Activated CD4-positive, alpha-beta T cell treated with anti-CD3 and anti-CD28 coated beads, Interleukin-2, amount 10 ng/mL, durations not matched to agents 24 days and 14 days (primary cell): ENCODE measurements around the gene ALDH16A1. TPM values are rescaled to one million over a fixed set of nuclear protein-coding genes. Genes with fewer than 3 reads are reported as not detected.

Experiments
- DNase-seq: peaks from one replicate; pipeline ENCODE4 v3.0.0; 2022
- H3K27ac Mint-ChIP-seq: one replicate; pipeline ENCODE4 v1.8.0; 2022; ENCODE audit warnings: mild to moderate bottlenecking, mixed read lengths
- H3K27me3 Mint-ChIP-seq: one replicate; pipeline ENCODE4 v1.8.0; 2022; ENCODE audit warnings: mixed read lengths
- H3K36me3 Mint-ChIP-seq: one replicate; pipeline ENCODE4 v1.8.0; 2022; ENCODE audit warnings: low read depth, mild to moderate bottlenecking, mixed read lengths
- H3K4me1 Mint-ChIP-seq: one replicate; pipeline ENCODE4 v1.8.0; 2021; ENCODE audit warnings: mixed read lengths
- H3K4me3 Mint-ChIP-seq: one replicate; pipeline ENCODE4 v1.8.0; 2022; ENCODE audit warnings: mild to moderate bottlenecking, moderate library complexity, mixed read lengths
- H3K9me3 Mint-ChIP-seq: one replicate; pipeline ENCODE4 v1.8.0; 2021; ENCODE audit warnings: mixed read lengths
- intact Hi-C: fragments of 100-400 bp; cut with micrococcal nuclease; formaldehyde crosslinking; loops from one replicate; pipeline ENCODE4 v1.15.1; 2023
- total RNA-seq: library from RNA; stranded (reverse); gene quantifications from 2 replicates; pipeline ENCODE4 v1.2.3, GENCODE V29; 2022

The ALDH16A1 gene
- total RNA-seq, 1 donor from 2014 or later: 27.2 TPM

DNA sequence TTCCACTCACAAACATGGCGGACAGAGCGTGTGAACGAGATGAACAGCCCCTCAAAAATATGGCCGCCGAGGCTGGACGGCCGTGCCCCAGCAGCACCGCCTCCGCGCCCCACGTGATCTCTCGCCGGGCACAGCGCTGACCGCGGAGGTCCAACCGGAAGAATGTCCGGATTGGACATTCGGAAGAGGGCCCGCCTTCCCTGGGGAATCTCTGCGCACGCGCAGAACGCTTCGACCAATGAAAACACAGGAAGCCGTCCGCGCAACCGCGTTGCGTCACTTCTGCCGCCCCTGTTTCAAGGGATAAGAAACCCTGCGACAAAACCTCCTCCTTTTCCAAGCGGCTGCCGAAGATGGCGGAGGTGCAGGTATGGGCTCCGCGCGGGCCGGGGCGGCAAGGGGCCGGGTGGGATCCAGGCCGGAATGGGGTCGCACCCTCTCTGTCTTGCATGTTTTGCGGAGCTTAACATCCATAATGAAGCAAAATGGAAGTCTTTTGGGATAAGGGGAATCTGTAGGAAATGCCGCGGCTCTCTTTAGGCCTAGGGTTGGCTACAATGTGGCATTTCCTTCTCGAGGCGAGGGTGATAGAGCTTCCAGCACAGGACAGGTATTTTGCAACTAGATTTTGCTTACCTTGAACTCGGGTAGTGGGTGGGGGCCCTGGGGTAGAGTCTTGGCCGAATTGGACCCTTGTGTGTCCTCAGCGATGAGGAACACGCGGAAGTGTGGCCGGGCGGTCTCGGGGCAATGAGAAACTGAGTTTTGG lies 34.4 kb downstream of the ALDH16A1 start, which contains the start of gene RPL13A:
Gene RPL13A, plus strand, starts transcription at position 332 of the 769 bp plus-strand sequence. Its CDS starts 22 bp downstream, at position 354.
- Mint-ChIP-seq H3K36me3 (peaks cover 74% of the 10 kb centered on the region), H3K9me3 (peaks cover 4% of the 10 kb centered on the region), H3K4me3 (peak within 1 kb of the TSS; percentile 98), H3K27me3 (peaks cover 3% of the 10 kb centered on the region), H3K4me1 (peaks cover 31% of the 10 kb centered on the region), H3K27ac (peak within 1 kb of the TSS; percentile 98)
- intact Hi-C loops: loop anchor here (1.0 to 5.0 kb wide), 2 partner anchors 9 to 35 kb away; partner anchors contain the start of genes ALDH16A1, PIH1D1 and RPS11
- DNase-seq: peak; percentile 100

DNA sequence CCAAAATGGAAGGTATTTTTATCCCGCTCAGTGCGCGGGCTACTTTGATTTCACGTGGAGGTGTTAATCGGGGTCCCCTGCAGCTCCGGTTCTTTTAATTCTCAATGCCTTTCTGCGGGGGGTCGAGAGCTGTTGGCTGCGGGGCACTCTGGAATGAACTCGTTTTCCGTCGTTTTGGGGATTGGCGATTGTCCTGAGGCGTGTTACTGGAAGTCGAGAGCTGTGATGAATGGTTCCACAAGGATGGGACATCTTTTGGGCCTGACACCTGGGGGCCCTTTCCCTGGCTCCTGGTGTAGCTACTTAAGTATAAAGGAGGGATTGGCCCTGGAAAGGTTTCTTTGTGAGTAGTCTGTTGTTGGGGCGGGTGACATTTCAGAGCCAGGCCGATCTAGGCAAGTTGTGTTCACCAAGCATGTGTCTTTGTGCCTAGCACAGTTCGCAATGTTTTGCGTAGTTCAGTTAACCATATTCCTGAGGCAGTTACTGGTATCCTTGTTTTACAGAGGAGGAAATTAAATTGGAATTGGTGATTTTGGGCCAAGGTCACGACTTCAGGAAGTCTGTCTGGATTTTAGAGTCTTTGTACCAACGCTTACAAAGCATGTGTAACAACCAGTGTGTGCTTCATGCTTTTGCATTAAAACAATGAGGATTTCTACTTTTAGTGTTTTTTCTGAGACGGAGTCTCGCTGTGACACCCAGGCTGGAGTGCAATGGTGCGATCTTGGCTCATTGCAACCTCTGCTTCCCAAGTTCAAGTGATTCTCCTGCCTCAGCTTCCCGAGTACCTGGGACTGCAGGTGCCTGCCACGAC lies 35.2 kb downstream of the ALDH16A1 start:
- peaks cover 78% of the 10 kb centered on the region for H3K36me3 Mint-ChIP-seq
- peaks cover 38% of the 10 kb centered on the region for H3K4me1 Mint-ChIP-seq
- peaks cover 3% of the 10 kb centered on the region for H3K27me3 Mint-ChIP-seq
- no peak for DNase-seq
- peak overlapping the region; percentile 98 for H3K27ac Mint-ChIP-seq
- H3K4me3 Mint-ChIP-seq: peak overlapping the region; percentile 98
- intact Hi-C loops: loop anchor here (5.0 kb wide), 1 partner anchor 36 kb away; the partner anchor contains the start of genes ALDH16A1 and PIH1D1
- peaks cover 4% of the 10 kb centered on the region for H3K9me3 Mint-ChIP-seq

DNA sequence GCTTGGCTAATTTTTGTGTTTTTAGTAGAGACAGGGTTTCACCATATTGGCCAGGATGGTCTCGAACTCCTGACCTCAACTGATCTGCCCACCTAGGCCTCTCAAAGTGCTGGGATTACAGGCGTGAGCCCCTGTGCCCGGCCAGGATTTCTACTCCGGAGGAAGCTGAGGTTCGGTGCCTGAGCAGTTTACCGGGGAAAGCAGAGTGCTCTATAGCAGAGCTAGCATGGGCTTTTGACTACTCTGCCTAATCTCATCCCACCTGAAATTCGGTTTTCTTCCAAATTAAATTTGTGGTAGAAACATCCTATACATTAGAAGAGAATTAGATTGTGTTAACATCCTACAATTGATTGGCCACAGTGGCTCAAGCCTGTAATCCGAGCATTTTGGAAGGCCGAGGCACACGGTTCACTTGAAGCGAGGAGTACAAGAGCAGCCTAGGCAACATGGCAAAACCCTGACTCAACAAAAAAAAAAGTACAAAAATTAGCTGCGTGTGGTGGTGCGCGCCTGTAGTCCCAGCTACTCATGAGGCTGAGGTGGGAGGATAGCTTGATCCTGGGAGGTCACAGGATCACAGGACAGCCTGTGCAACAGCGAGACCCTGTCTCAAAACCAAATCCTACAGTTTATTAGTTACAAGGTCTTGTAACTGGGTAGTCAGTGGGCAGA lies 36.0 kb downstream of the ALDH16A1 start:
- Mint-ChIP-seq H3K4me3 (peak overlapping the region; percentile 98), H3K27ac (peak overlapping the region; percentile 98), H3K36me3 (peaks cover 79% of the 10 kb centered on the region), H3K9me3 (peaks cover 4% of the 10 kb centered on the region), H3K4me1 (peaks cover 39% of the 10 kb centered on the region), H3K27me3 (peaks cover 3% of the 10 kb centered on the region)
- intact Hi-C loops: loop anchor here (5.0 kb wide), 1 partner anchor 37 kb away; the partner anchor contains the start of genes ALDH16A1 and PIH1D1
- peak; percentile 74 for DNase-seq

DNA sequence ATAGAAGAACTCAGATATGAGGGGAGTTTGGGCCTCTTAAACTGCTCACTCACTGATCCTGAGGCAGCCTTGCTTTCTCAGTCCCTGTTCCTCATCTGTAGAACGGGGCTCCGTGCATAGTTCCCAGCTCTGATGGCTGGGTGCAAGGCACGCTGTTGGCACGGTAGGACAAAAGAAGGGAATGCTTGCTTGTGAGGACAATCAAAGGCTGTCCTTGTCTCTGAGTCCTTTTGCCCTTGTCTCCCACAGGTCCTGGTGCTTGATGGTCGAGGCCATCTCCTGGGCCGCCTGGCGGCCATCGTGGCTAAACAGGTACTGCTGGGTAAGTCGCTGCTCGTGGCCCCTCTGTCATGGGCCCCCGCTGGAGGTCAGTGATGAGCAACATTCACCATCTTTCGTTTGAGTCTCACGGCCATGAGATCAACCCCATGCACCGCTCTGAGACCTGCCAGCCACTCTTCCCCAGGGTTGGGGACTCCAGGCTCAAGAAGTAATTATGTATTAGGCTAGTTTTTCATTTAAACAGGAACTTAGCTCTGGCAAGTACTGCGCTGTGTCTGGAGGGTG lies 36.7 kb downstream of the ALDH16A1 start:
- Mint-ChIP-seq H3K4me1 (peaks cover 39% of the 10 kb centered on the region), H3K9me3 (peaks cover 4% of the 10 kb centered on the region), H3K27ac (peak overlapping the region; percentile 98), H3K27me3 (peaks cover 3% of the 10 kb centered on the region), H3K36me3 (peaks cover 75% of the 10 kb centered on the region), H3K4me3 (peak overlapping the region; percentile 98)
- intact Hi-C loops: loop anchor here (5.0 kb wide), 1 partner anchor 37 kb away; the partner anchor contains the start of genes ALDH16A1 and PIH1D1
- DNase-seq: peak; percentile 64

DNA sequence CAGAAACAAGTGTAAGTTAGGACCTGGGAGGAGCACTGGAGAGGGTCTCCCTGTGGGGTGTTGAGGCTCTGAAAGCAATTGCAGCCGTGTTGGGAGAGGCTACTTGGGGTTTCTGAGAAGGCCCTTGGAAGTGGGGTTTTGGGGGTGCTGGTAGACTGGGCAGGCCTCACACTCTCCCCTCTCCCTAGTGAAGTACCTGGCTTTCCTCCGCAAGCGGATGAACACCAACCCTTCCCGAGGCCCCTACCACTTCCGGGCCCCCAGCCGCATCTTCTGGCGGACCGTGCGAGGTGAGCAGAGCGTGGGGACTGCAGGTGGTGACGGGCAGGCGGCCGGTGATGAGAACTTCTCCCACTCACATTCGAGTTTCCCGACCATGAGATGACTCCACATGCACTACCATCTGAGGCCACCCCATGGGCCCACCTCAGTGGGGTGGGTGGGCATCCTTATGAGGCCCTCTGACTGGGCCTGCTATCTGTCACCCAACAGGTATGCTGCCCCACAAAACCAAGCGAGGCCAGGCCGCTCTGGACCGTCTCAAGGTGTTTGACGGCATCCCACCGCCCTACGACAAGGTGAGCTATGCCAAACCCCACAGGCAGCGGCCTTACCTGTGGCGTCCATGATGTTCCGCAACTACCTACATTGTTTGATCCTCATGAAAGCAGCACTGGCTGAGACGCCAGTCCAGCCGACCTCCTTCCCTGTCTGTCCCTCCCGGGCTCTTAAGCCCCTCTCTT lies 37.4 kb downstream of the ALDH16A1 start:
- peak overlapping the region; percentile 98 for H3K4me3 Mint-ChIP-seq
- peak overlapping the region; percentile 98 for H3K27ac Mint-ChIP-seq
- intact Hi-C loops: no loop called here
- DNase-seq: no peak
- peaks cover 42% of the 10 kb centered on the region for H3K4me1 Mint-ChIP-seq
- H3K9me3 Mint-ChIP-seq: peaks cover 4% of the 10 kb centered on the region
- peaks cover 73% of the 10 kb centered on the region for H3K36me3 Mint-ChIP-seq
- H3K27me3 Mint-ChIP-seq: peaks cover 3% of the 10 kb centered on the region

DNA sequence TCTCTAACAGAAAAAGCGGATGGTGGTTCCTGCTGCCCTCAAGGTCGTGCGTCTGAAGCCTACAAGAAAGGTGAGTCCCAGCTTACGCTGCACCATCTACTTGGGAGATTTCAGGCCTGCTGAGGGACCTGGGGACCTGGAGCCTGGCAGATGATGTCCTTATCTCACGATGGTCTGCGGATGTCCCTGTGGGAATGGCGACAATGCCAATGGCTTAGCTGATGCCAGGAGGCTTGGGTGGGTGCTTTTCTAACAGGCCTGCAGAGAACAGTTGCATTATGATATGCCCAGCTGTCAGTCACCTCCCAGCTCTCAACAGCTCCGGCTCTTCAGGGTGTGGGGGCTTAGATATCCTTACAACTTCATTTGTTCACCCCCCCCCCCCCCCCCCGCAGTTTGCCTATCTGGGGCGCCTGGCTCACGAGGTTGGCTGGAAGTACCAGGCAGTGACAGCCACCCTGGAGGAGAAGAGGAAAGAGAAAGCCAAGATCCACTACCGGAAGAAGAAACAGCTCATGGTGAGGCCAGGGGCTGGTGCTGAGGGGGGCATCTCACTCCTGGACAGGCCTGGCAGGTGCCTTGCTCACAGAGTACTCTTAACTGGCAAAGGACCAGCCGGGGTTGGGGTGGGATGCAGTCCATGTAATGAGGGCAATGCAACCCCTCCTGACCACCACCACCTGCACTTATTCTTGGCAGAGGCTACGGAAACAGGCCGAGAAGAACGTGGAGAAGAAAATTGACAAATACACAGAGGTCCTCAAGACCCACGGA lies 38.2 kb downstream of the ALDH16A1 start:
- peak overlapping the region; percentile 79 for H3K27ac Mint-ChIP-seq
- no peak for DNase-seq
- intact Hi-C loops: no loop called here
- H3K9me3 Mint-ChIP-seq: peaks cover 4% of the 10 kb centered on the region
- peaks cover 3% of the 10 kb centered on the region for H3K27me3 Mint-ChIP-seq
- H3K4me1 Mint-ChIP-seq: peaks cover 43% of the 10 kb centered on the region
- peaks cover 66% of the 10 kb centered on the region for H3K36me3 Mint-ChIP-seq
- peak overlapping the region; percentile 98 for H3K4me3 Mint-ChIP-seq

DNA sequence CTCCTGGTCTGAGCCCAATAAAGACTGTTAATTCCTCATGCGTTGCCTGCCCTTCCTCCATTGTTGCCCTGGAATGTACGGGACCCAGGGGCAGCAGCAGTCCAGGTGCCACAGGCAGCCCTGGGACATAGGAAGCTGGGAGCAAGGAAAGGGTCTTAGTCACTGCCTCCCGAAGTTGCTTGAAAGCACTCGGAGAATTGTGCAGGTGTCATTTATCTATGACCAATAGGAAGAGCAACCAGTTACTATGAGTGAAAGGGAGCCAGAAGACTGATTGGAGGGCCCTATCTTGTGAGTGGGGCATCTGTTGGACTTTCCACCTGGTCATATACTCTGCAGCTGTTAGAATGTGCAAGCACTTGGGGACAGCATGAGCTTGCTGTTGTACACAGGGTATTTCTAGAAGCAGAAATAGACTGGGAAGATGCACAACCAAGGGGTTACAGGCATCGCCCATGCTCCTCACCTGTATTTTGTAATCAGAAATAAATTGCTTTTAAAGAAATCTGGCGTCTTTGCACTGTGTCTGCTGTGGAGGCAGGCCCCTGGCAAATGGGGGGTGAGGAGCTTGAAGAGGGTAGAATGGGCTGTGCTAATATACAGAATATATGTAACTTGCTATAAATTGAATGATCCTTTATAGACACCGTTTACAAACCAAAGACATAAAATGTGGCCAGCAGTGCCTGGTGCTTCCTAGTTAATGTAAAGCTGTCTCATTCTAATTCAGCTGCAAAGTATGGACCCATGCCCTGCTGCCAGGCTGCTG lies 39.0 kb downstream of the ALDH16A1 start:
- H3K4me3 Mint-ChIP-seq: peak overlapping the region; percentile 43
- intact Hi-C loops: no loop called here

DNA sequence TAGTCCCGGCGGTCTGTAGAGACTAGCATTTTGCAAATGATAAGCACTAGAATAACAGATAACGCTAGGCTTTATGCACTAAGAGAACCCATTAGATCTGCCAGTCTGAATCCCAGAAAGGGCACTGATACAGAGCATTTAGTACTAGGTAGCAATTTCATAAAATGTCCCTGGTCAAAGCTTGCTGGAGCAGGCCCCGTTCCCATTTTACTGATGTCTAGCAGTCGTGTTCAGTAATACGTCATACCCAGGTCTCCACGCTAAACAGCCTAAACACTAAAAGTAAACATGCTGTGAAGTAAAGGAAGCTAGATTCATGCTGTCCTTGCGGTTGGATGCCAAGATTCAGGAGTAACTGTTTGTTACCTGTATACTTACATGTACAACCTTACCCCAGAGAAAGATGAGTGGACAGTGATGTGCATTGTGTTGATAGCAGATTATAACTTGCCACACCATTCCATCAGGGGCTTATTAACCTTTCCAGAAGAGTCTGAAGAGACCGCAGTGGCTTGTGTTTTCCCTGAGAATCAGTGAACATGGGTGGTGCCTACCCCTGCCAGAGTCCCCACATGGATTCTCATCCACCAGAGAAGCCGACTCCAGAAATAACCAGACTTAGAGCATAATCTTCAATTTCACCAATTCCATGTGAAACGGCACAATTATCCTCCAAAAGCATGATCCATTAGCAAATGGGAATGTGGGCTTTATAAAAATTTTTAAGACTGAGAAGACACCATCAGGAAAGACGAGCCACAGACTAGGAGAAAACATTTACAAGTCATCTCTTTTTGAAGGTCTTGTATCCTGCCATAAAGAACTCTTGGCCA lies 39.8 kb downstream of the ALDH16A1 start:
- H3K4me1 Mint-ChIP-seq: peaks cover 40% of the 10 kb centered on the region

More for the DNA sequence above, 39.0 kb downstream of the ALDH16A1 start:
- H3K27ac Mint-ChIP-seq: peak overlapping the region; percentile 78
- H3K36me3 Mint-ChIP-seq: peaks cover 70% of the 10 kb centered on the region
- DNase-seq: no peak
- peaks cover 3% of the 10 kb centered on the region for H3K27me3 Mint-ChIP-seq
- H3K9me3 Mint-ChIP-seq: peaks cover 4% of the 10 kb centered on the region
- H3K4me1 Mint-ChIP-seq: peaks cover 41% of the 10 kb centered on the region

DNA sequence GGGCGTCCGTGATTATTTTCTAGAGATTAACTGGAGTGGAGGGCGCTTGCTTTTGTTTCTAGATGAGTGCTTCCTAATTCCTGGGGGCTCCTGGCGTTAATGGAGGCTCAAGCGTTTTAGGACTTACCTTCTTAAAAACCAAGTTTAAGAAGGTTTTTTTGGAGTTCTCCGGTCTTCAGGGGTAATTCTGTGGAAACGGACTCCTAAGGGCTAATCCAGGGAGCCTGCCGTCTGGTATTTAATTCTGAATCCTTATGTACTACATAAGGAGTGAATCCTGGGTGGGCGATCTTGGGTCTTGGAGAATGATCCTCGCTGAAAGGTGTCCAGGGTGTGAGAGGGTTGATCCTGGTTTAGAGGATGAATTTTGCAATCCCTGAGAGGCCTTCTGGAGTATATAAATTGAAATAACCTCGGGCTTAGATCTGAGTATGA lies 43.6 kb downstream of the ALDH16A1 start:
- Mint-ChIP-seq H3K9me3 (no peaks in the 10 kb centered on the region), H3K36me3 (peaks cover 62% of the 10 kb centered on the region), H3K4me1 (peaks cover 56% of the 10 kb centered on the region), H3K27me3 (no peaks in the 10 kb centered on the region), H3K4me3 (peak overlapping the region; percentile 98), H3K27ac (peak overlapping the region; percentile 99)
- no peak for DNase-seq
- intact Hi-C loops: loop anchor here (1.0 to 2.0 kb wide), 6 partner anchors 9 to 380 kb away; partner anchors contain the start of genes ALDH16A1, FLT3LG, PRMT1 and RPL13A

More for the DNA sequence above, 39.8 kb downstream of the ALDH16A1 start:
- peaks cover 70% of the 10 kb centered on the region for H3K36me3 Mint-ChIP-seq
- intact Hi-C loops: no loop called here
- no peaks in the 10 kb centered on the region for H3K27me3 Mint-ChIP-seq
- H3K27ac Mint-ChIP-seq: peak overlapping the region; percentile 78
- DNase-seq: peak; percentile 63
- peak overlapping the region; percentile 43 for H3K4me3 Mint-ChIP-seq
- H3K9me3 Mint-ChIP-seq: no peaks in the 10 kb centered on the region

DNA sequence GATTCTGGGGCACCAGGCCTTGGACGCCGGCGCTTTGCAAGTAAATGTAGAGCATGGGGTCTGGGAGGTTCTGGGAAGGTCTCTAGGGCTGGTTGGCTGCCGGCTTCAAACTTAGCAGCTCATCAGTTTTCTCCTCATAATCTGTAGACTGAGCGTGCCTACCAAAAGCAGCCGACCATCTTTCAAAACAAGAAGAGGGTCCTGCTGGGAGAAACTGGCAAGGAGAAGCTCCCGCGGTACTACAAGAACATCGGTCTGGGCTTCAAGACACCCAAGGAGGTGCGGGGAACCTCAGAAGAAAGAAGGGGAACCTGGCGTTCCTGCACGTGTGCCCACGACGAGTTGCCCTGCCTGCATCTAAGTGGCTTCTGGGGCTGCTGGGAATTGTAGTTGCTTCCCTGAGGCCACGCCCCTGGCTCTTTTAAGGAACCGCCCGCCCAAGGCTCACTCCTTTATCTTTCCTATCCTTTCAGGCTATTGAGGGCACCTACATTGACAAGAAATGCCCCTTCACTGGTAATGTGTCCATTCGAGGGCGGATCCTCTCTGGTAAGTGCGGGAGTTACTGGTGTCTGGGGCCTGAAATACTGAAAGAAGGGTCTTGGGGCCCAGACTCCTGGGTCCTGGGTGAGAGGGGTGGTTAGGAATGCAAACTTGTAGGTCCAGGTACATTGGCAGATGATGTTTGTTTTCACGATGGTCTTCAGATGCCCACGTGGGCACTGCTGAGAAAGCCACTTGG lies 44.2 kb downstream of the ALDH16A1 start:
- no peaks in the 10 kb centered on the region for H3K9me3 Mint-ChIP-seq
- peak overlapping the region; percentile 99 for H3K27ac Mint-ChIP-seq
- intact Hi-C loops: loop anchor here (2.0 kb wide), 2 partner anchors 44 to 180 kb away; partner anchors contain the start of genes ALDH16A1 and PRMT1
- H3K4me3 Mint-ChIP-seq: peak overlapping the region; percentile 98
- H3K27me3 Mint-ChIP-seq: no peaks in the 10 kb centered on the region
- H3K36me3 Mint-ChIP-seq: peaks cover 56% of the 10 kb centered on the region
- H3K4me1 Mint-ChIP-seq: peaks cover 57% of the 10 kb centered on the region
- peak; percentile 93 for DNase-seq
